ENCODE measurements around the gene PCGF1.
"Not testable (repeated sequence)": the region's sequence is repeated elsewhere in the genome, so short reads cannot be mapped to it uniquely, and the experiment has no call there.

The PCGF1 gene

GRCh38 chr2:74460187-74460586 lies 47.3 kb downstream of the PCGF1 start:
- Mint-ChIP-seq H3K4me3 (peak overlapping the region; percentile 74), H3K27ac (peak overlapping the region; percentile 96)

GRCh38 chr2:74459503-74460118 lies 47.9 kb downstream of the PCGF1 start:
- H3K9me3 Mint-ChIP-seq, H3K27me3 Mint-ChIP-seq, ATAC-seq: not testable (repeated sequence)
- H3K27ac Mint-ChIP-seq, result peak overlapping the region; percentile 96
- peaks cover 44% of the 10 kb centered on the region for H3K36me3 Mint-ChIP-seq
- H3K4me3 Mint-ChIP-seq, result peak overlapping the region; percentile 74
- peaks cover 62% of the 10 kb centered on the region for H3K4me1 Mint-ChIP-seq

More at GRCh38 chr2:74460187-74460586, 47.3 kb downstream of the PCGF1 start:
- H3K27me3 Mint-ChIP-seq, ATAC-seq, H3K9me3 Mint-ChIP-seq: not testable (repeated sequence)
- Mint-ChIP-seq H3K4me1 (peaks cover 56% of the 10 kb centered on the region), H3K36me3 (peaks cover 42% of the 10 kb centered on the region)

GRCh38 chr2:74458938-74459363 lies 48.5 kb downstream of the PCGF1 start:
- no peaks in the 10 kb centered on the region for H3K9me3 Mint-ChIP-seq
- peaks cover 44% of the 10 kb centered on the region for H3K36me3 Mint-ChIP-seq
- peak overlapping the region; percentile 96 for H3K27ac Mint-ChIP-seq
- no peaks in the 10 kb centered on the region for H3K27me3 Mint-ChIP-seq
- peaks cover 66% of the 10 kb centered on the region for H3K4me1 Mint-ChIP-seq
- peak overlapping the region; percentile 91 for H3K4me3 Mint-ChIP-seq
- ATAC-seq, result no peak

GRCh38 chr2:74458132-74458937 lies 49.2 kb downstream of the PCGF1 start, which contains the start of gene WBP1:
TSS of gene WBP1 (plus strand) at chr2:74458438. CDS start at chr2:74458603, 165 bp downstream.
- peak within 1 kb of the TSS; percentile 96 for H3K27ac Mint-ChIP-seq
- H3K4me1 Mint-ChIP-seq, result peaks cover 64% of the 10 kb centered on the region
- no peaks in the 10 kb centered on the region for H3K27me3 Mint-ChIP-seq
- H3K9me3 Mint-ChIP-seq, result no peaks in the 10 kb centered on the region
- H3K4me3 Mint-ChIP-seq, result peak within 1 kb of the TSS; percentile 91
- H3K36me3 Mint-ChIP-seq, result peaks cover 44% of the 10 kb centered on the region
- peak; percentile 95 for ATAC-seq

GRCh38 chr2:74457549-74458131 lies 49.9 kb downstream of the PCGF1 start:
- Mint-ChIP-seq H3K4me1 (peaks cover 63% of the 10 kb centered on the region), H3K4me3 (peak overlapping the region; percentile 91), H3K9me3 (no peaks in the 10 kb centered on the region), H3K27ac (peak overlapping the region; percentile 96), H3K36me3 (peaks cover 37% of the 10 kb centered on the region), H3K27me3 (no peaks in the 10 kb centered on the region)
- ATAC-seq, result peak; percentile 76

GRCh38 chr2:74457129-74457548 lies 50.4 kb downstream of the PCGF1 start:
- Mint-ChIP-seq H3K36me3 (peaks cover 32% of the 10 kb centered on the region), H3K9me3 (no peaks in the 10 kb centered on the region), H3K4me3 (peak overlapping the region; percentile 91), H3K27me3 (no peaks in the 10 kb centered on the region), H3K4me1 (peaks cover 62% of the 10 kb centered on the region), H3K27ac (peak overlapping the region; percentile 96)
- ATAC-seq, result no peak

Data from stimulated activated memory B cell treated with anti-CD40 and anti-IgM and Interleukin-4, amounts not matched to agents 10 μg/mL and 1 μg/mL and 100 μg/mL, for 72 hours (primary cell).